HCT116 (cell line): Measurements from ENCODE around the gene CELA2B.

Experiments
- ATF3 ChIP-seq: IDR thresholded peaks from 2 replicates; pipeline ENCODE4 v1.6.1; 2012
- ELF1 ChIP-seq: IDR thresholded peaks from 2 replicates; pipeline ENCODE4 v1.6.1; 2012; ENCODE audit warnings: low read depth, borderline replicate concordance
- FOSL1 ChIP-seq: IDR thresholded peaks from 2 replicates; pipeline ENCODE4 v1.6.1; 2012; ENCODE audit warnings: low read depth
- MAX ChIP-seq: IDR thresholded peaks from 2 replicates; pipeline ENCODE4 v1.6.1; 2012
- POLR2A ChIP-seq: IDR thresholded peaks from 2 replicates; pipeline ENCODE4 v1.7.0; 2011; ENCODE audit warnings: borderline replicate concordance; ENCODE audit not compliant: insufficient read depth, insufficient read length; ENCODE audit errors: extremely low read depth
- SP1 ChIP-seq: IDR thresholded peaks from 2 replicates; pipeline ENCODE4 v1.6.1; 2012; ENCODE audit warnings: low read depth
- SRF ChIP-seq: IDR thresholded peaks from 2 replicates; pipeline ENCODE4 v1.6.1; 2012; ENCODE audit warnings: low read depth
- TF ChIP-seq, protein P1 (sequence below), 3 experiments: fragments of 200-600 bp in 1 of 3; sonication (generic) in 1 of 3; IDR thresholded peaks in 2 of 3; conservative IDR thresholded peaks in 1 of 3; 2 replicates each; pipeline ENCODE4 v1.5.1; 2012 to 2017; ENCODE audit warnings: low read depth in 2 of 3, low read length in 2 of 3, antibody characterized with exemption in 1 of 3, borderline replicate concordance in 1 of 3, control low read depth in 1 of 3, mild to moderate bottlenecking in 1 of 3, mixed read lengths in 1 of 3, mixed run types in 1 of 3, moderate library complexity in 1 of 3; ENCODE audit not compliant: insufficient read depth in 1 of 3

- TF ChIP-seq, protein P1, sequence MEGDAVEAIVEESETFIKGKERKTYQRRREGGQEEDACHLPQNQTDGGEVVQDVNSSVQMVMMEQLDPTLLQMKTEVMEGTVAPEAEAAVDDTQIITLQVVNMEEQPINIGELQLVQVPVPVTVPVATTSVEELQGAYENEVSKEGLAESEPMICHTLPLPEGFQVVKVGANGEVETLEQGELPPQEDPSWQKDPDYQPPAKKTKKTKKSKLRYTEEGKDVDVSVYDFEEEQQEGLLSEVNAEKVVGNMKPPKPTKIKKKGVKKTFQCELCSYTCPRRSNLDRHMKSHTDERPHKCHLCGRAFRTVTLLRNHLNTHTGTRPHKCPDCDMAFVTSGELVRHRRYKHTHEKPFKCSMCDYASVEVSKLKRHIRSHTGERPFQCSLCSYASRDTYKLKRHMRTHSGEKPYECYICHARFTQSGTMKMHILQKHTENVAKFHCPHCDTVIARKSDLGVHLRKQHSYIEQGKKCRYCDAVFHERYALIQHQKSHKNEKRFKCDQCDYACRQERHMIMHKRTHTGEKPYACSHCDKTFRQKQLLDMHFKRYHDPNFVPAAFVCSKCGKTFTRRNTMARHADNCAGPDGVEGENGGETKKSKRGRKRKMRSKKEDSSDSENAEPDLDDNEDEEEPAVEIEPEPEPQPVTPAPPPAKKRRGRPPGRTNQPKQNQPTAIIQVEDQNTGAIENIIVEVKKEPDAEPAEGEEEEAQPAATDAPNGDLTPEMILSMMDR (IDR thresholded peaks at IDR 0.05 in 2 of 3, conservative IDR thresholded peaks at IDR 0.05 in 1 of 3; ENCODE audit: borderline replicate concordance in 1 of 3, insufficient read depth in 1 of 3, low read depth in 2 of 3, low read length in 2 of 3) = no peak
- no peak for TF ChIP-seq ATF3
- TF ChIP-seq SP1 = no peak
- TF ChIP-seq ELF1 = no peak
- no peak for TF ChIP-seq SRF
- no peak for TF ChIP-seq FOSL1
- TF ChIP-seq MAX = peak; percentile 31
- TF ChIP-seq POLR2A = no peak
Measured at GRCh38 chr1:15524021-15524282, 48.0 kb downstream of the CELA2B start, which contains the start of gene CASP9.
